IPS DF 4.7 (cell line): ENCODE data around the gene CCDC89.

Experiments used
- DNase-seq: peaks from one replicate; pipeline ENCODE4 v3.0.0-alpha.2; 2013; ENCODE audit warnings: low spot score; ENCODE audit errors: extremely low read depth

CCDC89 gene

GRCh38 chr11:85685820-85686459 is at the start of gene CCDC89:
CCDC89 (minus strand) TSS chr11:85686195; CDS start chr11:85686130, 65 bp downstream.
- no peak for DNase-seq

GRCh38 chr11:85732965-85733364 is 47.0 kb upstream of the CCDC89 start:
- DNase-seq, result no peak

GRCh38 chr11:85726381-85726780 is 40.4 kb upstream of the CCDC89 start:
- no peak for DNase-seq

- DNase-seq, result no peak
Measured at GRCh38 chr11:85725510-85726258, 39.7 kb upstream of the CCDC89 start.

- no peak for DNase-seq
Measured at GRCh38 chr11:85724748-85725465, 38.9 kb upstream of the CCDC89 start.

GRCh38 chr11:85723088-85723487 is 37.1 kb upstream of the CCDC89 start:
- DNase-seq, result no peak

GRCh38 chr11:85721191-85721590 is 35.2 kb upstream of the CCDC89 start:
- DNase-seq, result no peak

GRCh38 chr11:85718991-85719807 is 33.2 kb upstream of the CCDC89 start:
- peak; percentile 51 for DNase-seq

GRCh38 chr11:85718126-85718943 is 32.3 kb upstream of the CCDC89 start:
- no peak for DNase-seq

GRCh38 chr11:85717429-85717828 is 31.4 kb upstream of the CCDC89 start:
- no peak for DNase-seq

- no peak for DNase-seq
Measured at GRCh38 chr11:85712953-85713352, 27.0 kb upstream of the CCDC89 start.

- no peak for DNase-seq
Measured at GRCh38 chr11:85710917-85711316, 24.9 kb upstream of the CCDC89 start.

GRCh38 chr11:85709941-85710702 is 24.1 kb upstream of the CCDC89 start:
- no peak for DNase-seq

GRCh38 chr11:85705800-85706199 is 19.8 kb upstream of the CCDC89 start:
- no peak for DNase-seq

- DNase-seq, result no peak
Measured at GRCh38 chr11:85704967-85705366, 19.0 kb upstream of the CCDC89 start.

GRCh38 chr11:85699957-85700741 is 14.2 kb upstream of the CCDC89 start:
- DNase-seq, result no peak

- DNase-seq, result no peak
Measured at GRCh38 chr11:85698195-85698594, 12.2 kb upstream of the CCDC89 start.

- no peak for DNase-seq
Measured at GRCh38 chr11:85697747-85698146, 11.8 kb upstream of the CCDC89 start.

GRCh38 chr11:85695546-85695945 is 9.6 kb upstream of the CCDC89 start:
- no peak for DNase-seq
